Loucy (cell line): ENCODE results near the gene AFF3.

Source experiments
- EZH2phosphoT487 ChIP-seq: fragments of 200-600 bp; IDR thresholded peaks from 2 replicates; pipeline ENCODE4 v1.6.1; 2018; ENCODE audit warnings: antibody characterized with exemption, mild to moderate bottlenecking, moderate library complexity, borderline replicate concordance
- TF ChIP-seq, protein P1 (sequence below): fragments of 200-600 bp; sonication (generic); conservative IDR thresholded peaks from 2 replicates; pipeline ENCODE4 v1.5.1; 2014; ENCODE audit warnings: mild to moderate bottlenecking, antibody characterized with exemption, low read length

DNA sequence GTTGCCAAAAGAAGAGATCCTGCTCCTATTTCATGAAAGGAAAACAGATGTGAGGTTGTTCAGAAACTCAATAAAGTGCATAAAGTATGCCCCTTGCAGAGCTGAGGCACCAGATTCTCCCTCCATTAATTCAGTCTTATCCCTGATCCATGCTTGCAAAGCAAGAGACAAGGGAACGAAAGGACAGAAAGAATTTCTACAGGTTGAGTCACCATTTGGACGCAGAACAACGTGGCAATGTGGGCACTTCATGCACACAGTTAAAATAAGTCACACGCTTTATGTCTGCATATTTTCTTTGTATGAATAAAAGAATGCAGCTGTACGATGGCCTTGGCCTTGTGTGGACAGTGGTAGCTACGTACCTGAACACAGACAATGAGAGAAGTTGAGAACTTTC lies 330.8 kb downstream of the AFF3 start:
- TF ChIP-seq, protein P1, sequence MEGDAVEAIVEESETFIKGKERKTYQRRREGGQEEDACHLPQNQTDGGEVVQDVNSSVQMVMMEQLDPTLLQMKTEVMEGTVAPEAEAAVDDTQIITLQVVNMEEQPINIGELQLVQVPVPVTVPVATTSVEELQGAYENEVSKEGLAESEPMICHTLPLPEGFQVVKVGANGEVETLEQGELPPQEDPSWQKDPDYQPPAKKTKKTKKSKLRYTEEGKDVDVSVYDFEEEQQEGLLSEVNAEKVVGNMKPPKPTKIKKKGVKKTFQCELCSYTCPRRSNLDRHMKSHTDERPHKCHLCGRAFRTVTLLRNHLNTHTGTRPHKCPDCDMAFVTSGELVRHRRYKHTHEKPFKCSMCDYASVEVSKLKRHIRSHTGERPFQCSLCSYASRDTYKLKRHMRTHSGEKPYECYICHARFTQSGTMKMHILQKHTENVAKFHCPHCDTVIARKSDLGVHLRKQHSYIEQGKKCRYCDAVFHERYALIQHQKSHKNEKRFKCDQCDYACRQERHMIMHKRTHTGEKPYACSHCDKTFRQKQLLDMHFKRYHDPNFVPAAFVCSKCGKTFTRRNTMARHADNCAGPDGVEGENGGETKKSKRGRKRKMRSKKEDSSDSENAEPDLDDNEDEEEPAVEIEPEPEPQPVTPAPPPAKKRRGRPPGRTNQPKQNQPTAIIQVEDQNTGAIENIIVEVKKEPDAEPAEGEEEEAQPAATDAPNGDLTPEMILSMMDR: no peak
- TF ChIP-seq EZH2phosphoT487: no peak
